ENCODE results near the gene FRYL.

DNA sequence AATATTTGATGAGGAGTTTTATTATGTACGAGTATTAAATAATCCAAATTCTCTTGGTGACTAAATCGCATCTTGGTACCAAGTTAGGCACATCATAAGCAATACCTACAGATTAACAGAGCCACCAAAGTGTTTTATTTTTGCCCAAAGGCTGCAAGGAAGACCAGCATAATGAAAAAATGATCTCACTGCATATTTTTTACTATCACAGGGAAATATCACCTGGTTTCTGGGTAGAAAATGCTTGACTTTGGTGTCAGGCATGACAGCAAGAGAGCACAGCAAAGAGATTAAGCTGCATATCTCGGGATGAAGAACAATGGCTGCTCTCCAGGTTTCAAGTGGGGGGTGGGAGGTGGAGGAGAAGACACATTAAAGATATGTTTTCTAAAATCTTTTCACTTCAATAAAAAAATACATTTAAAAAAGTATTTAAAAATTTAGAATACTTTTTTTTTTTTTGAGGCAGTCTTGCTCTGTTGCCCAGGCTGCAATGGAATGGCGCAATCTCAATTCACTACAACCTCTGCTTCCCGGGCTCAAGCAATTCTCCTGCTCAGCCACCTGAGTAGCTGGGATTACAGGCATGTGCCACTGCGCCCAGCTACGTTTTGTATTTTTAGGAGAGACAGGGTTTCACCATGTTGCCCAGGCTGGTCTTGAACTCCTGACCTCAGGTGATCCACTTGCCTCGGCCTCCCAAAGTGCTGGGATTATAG, 86.1 kb downstream of the FRYL start:
- TF ChIP-seq POLR2AphosphoS5 (IDR thresholded peaks at IDR 0.05; ENCODE audit: borderline replicate concordance, low read depth, low read length) (no peak), EZH2 (IDR thresholded peaks at IDR 0.05) (no peak), FOXP2 (optimal IDR thresholded peaks at IDR 0.05; ENCODE audit: control extremely low read depth, extremely low read length, insufficient read depth) (no peak)

Data from SK-N-MC (cell line).